Suppressor macrophage (primary cell): ENCODE measurements around the gene ORC4.
"Not testable (repeated sequence)": the region's sequence is repeated elsewhere in the genome, so short reads cannot be mapped to it uniquely, and the experiment has no call there.

Experiments used
- DNase-seq, 4 experiments: peaks; one replicate each; pipeline ENCODE4 v3.0.0-alpha.2; 2020 to 2022

The ORC4 gene

DNA sequence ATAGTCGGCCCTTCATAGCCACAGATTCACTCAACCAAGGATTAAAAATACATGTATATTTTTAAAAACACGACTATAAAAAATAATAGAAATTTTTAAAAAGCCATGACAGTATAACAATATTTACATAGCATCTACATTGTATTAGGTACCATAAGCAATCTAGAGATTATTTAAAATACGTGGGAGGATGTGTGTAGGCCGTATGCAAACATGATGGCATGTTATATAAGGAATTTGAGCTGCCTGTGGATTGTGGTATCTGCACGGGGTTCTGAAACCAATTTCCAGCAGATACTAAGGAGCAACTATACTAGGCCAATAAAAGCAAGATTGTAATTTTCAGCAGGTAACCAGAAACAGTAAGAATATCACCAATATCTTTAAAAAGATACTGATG, 5.9 kb downstream of the ORC4 start:
- no peak for DNase-seq

DNA sequence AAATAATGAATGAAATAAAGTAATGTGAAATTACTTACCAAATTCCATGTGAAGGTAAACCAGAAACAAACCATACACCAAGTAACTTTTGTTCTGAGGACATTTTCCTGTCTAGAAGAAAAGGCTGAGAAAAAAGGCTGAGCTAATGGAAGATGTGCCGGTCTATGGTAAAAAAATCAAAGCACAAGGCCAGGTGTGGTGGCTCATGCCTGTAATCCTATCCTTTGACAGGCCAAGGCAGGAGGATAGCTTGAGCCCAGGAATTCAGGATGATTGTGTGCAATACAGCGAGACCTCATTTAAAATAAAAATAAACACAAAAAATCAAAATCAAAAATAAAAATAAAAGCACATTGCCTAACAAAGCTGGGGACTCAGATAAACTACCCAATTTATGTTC, 6.7 kb downstream of the ORC4 start:
- no peak for DNase-seq

DNA sequence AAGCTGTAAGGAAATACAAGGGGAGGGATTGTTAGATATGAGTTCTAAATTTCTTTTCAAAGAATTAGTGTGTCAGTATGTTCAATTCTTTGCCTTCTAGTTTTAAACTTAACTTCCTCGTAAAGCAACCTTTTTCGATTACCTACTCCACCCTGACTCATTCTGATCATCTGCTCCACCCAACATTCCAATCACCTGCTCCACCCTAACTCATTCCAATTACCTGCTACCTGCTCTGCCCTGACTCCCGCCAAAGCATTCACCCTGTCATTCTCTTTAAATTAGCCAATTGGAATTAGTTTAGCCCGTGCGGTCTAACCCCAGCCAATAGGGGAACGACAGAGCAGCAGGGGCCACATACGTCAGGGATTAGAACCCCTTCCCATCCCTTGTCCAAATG, 12.1 kb downstream of the ORC4 start:
- not testable (repeated sequence) for DNase-seq

DNA sequence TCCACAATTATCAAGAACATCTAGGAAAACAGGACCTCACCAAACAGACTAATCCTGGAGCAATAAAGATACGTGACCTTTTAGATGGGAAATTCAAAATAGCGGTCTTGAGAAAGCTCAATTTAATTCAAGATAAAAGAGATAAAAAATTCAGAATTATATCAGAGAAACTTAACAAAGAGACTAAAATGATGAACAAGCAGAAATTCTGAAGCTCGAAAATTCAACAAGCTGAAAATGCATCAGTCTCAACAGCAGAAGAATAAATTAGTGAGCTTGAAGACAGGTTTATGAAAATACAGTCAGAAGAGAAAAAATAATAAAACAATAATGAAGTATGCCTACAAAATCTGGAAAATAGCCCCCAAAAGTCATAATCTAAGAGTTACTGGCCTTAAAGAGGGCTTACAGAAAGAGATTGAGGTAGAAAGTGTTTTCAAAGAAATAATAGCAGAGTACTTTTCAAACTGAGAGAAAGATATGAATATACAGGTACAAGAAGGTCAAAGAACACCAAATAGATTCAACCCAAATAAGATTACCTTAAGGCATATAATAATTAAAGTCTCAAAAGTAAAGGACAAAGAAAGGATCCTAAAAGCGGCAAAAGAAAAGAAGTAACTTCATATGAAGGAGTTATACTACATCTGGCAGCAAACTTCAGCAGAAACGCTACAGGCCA, 13.2 kb downstream of the ORC4 start:
- DNase-seq, result no peak

DNA sequence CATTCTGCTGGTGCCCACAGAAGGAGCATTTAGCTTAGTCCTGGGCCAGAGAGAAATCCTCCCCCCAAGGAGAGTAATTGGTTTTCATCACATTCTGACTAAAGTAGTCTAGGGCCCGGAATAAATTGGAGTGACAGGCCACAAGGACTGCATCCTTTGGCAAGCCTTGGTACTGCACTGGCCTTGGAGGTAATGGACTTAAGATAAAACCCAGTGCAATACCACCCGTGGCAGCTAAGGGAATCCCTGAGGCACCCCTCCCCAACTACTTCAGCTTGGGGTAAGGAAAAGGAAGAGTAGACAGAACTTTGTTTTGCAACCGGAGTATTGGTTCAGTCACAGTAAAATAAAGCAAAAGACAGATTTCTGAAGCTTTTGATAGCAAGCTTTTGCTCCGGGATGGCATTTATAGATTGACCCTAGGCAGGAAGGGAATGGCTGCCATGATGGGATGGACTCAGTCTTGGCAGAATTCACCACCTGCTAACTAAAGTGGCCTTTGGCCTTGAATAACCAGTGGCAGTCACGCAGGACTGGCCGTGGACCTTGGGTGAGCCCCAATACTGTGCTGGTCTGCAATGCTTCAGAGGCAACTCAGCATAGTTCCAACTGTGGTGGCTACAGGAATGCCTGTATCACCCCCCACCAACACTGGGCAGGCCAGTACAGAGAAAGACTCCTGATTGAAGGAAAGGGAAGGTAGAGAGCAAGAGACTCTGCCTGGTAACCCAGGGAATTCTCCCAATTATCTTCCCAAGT, 14.1 kb downstream of the ORC4 start:
- no peak for DNase-seq

DNA sequence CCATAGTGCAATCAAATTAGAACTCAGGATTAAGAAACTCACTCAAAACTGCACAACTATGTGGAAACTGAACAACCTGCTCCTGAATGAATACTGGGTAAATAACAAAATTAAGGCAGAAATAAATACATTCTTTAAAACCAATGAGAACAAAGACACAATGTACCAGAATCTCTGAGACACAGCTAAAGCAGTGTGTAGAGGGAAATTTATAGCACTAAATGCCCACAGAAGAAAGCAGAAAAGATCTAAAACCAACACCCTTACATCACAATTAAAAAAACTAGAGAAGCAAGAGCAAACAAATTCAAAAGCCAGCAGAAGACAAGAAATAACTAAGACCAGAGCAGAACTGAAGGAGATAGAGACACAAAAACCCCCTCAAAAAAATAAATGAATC, 18.1 kb downstream of the ORC4 start:
- not testable (repeated sequence) for DNase-seq

DNA sequence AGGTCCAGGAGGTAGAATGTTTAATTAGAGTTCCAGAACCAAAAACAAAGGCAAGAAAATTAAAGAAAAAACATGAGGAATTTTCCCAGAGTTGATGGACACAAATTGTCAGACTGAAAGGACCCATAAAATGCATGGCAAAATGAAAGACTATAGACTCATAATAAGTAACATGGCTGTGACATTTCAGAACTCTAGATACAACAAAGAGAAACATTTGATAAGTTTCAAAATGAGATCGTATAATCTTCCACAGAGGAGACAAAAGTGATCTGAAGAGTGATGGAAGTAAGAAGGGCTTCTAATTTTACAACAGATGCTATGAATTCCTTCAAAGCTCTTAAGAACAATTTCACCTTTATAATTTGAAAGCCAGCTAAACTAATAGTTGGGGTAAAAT, 20.4 kb downstream of the ORC4 start:
- DNase-seq, result no peak

DNA sequence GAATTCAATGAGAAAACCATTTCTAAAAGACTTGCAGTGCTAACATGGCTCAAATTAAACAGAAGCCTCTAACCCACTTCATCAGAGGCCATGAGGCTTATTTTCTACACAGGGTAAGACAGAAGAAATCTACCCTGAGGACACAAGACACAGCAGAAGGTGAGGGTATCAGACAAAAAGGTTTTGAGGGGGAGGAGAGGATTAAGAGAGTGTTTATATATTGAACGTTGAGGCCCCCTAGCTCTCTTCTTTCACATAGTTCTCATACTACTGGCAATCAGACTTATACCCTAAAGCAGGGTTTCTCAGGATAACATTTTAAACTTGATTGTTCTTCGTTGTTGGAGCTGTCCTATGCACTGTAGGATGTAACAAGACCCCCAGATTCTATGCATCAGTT, 21.4 kb downstream of the ORC4 start:
- DNase-seq, result no peak

DNA sequence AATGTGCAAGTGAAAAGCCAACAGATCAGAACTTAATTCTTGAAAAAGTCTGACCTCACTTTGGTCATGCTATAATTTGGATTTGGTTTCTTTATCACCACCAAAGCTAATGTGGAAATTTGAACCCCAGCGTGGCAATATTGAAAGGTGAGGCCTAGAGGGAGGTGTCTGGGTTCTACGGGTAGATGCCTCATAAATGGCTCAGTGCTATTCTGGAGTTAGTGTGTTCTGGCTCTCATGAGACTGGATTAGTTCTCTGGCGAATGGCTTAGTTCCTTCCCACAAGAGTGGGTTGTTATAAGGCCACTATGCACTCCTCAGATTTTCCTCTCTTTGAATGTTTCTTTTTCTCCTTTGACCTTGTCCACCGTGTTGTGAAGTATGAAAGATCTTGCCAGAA, 22.3 kb downstream of the ORC4 start:
- DNase-seq, result no peak

DNA sequence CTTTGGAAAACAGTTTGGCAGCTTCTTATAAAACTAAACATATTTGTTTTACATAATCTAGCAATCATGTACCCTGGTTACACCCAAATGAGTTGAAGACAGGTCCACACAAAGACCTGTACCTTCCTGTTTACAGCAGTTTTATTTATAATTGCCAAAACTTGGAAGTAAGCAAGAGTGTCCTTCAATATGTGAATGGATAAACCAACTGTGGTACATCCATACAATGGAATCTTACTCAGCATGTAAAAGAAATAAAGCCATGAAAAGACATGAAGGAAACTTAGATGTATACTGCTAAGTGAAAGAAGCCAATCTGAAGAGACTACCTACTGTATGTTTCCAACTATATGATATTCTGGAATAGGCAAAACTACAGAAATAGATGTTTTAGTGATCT, 23.7 kb downstream of the ORC4 start:
- no peak for DNase-seq

DNA sequence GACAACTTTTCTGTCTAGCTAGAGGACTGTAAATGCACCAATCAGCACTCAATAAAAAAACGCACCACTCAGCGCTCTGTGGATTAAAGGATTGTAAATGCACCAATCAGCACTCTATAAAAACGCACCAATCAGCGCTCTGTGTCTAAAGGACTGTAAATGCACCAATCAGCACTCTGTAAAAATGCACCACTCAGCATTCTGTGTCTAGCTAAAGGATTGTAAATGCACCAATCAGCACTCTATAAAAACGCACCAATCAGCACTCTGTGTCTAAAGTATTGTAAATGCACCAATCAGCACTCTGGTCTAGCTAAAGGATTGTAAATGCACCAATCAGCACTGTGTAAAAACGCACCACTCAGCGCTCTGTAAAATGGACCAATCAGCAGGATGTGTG, 25.6 kb downstream of the ORC4 start:
- DNase-seq, result not testable (repeated sequence)

DNA sequence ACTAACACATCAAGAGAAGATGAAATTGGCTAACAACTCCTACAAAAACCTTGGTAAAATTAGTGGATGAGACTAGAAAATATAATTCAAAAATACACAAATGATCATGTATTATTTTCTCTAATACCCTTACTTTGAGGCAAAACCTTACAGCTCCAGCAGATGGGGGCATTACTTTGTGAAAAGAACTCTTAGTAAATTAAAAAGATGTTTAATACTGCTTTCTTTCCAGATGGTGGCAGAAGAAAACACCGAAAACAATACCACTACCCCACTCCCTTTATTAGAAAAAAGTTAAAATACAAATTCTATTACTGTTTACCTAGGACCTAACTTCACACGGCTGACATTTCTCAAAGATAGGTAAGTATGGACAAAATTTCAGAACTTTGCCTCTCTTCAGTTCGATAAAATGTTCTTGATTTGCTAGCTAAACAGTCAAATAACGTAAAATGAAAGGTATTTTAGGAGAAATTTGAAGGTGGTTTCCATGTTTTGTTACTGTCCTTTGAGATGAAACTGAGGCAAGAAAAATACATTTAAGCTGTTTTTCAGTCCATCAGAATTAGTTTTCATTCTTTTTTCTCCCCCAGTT, 30.6 kb downstream of the ORC4 start:
- peak; percentile 42 to 56 (median 50) for DNase-seq

DNA sequence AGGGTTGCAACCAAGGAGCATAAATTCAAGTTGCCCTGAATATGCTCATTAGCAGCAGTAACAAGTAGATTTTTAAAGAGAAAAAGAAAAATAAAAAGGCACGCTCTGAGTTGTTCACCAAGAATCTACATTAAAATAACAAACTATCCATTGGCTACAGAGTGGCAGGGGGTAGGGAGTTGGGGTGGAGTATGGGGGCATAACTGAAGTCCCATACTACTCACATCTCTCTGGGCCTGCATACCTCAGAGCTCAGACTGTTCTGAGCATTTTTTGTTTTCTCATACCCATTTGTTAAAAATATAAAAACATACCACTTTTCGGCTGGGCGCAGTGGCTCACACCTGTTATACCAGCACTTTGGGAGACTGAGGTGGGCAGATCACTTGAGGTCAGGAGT, 31.4 kb downstream of the ORC4 start:
- no peak for DNase-seq

DNA sequence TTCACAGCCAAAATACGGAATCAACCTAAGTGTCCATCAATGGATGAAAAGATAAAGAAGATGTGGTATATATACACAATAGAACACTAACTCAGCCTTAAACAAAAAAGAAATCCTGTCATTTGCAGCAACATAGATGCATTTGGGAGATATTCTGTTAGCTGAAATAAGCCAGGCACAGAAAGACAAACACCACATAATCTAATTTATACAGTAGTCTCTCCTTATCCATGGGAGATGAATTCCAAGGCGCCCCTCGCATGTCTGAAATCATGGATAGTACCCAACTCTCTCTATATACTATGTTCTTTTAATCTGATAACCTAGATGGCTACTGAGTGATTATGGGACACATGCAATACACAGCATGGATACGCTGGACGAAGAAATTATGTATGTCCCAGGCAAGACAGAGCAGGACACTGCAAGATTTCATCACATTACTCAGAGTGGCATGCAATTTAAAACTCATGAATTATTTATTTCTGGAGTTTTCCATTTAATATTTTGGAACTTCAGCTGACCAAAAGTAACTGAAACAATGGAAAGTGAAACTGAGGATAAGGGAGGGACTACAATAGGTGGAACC, 39.5 kb downstream of the ORC4 start:
- no peak for DNase-seq

DNA sequence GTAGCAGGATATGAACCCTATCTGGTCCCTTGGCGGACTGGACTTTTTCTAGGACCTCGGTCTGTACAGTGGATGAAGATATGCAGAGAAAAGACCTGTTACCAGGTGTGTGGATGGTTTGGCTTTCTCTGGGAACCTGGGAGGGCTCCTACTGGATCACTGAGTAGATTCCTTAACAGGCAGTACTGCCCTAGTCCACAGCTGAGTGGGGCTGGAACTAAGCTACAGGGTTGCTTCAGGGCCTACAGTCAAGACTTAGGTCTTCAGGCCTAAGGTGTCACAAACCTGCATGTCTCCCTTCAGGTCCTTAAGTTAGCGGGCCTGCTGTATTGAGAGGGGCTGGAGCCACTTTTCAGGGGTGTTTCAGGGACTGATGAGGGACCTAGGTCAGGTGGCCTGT, 42.9 kb downstream of the ORC4 start:
- no peak for DNase-seq

DNA sequence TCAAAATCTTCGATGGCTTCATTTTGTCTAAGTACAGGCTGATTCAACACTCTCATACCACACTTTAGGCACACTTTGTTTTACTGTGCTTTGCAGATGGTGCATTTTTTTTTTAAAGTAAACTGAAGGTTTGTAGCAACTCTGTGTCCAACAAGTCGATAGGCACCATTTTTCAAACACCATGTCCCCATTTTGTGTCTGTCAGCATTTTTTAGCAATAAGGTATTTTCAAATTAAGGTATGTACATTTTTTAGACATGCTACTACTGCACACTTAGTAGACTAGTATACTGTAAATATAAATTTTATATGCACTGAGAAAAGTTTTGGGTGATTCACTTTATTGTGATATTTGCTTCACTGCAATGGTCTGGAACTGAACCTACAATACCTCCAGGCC, 44.4 kb downstream of the ORC4 start:
- no peak for DNase-seq

DNA sequence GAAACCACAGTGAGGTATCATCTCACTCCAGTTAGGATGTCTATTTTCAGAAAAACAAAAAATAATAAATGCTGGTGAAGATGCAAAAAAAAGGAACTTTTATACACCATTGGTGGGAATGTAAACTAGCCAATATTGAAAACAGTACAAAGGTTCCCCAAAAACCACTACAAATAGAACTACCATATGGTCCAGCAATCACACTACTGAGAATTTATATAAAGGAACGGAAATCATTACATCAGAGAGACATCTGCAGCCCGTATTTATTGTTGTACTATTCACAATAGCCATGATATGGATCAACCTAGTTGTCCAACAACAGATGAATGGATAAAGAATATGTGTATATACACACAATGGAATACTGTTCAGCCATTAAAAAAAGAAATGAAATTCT, 52.0 kb downstream of the ORC4 start:
- DNase-seq, result no peak

DNA sequence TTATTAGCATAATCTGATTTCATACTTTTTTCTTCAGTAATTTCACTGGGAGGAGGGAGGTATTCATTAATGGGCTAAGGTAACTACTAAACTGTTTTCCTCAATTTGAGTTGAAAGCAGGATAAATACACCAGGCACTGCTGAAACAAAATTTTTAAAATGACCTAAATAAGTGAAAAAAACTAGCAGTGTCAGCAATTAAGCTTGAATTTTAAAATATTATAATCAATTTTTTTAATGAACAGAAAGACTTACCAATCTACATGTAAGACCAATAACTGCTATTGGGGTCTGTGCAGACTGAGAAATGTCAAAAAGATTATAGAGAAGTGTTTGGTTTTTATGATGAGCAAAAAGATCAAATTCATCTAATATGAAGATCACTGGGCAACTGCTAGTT, 68.4 kb downstream of the ORC4 start:
- no peak for DNase-seq

DNA sequence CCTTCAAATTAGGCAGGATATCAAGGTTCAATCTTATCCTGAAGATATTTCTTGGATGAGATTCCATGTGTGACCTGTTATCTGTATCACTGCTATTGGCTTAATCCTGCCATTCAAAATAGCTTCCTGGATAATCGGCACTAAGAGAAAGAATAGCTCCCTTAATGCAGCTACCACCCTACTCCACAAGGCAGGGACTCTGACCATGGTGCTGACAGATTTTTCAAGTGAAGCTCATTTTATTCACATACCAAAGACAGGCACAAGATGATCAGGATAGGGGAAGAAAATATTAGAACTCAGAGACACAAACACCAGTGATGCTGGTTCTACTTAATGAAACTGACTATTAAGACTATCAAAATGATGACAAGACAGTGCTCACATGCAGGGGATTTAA, 74.9 kb downstream of the ORC4 start:
- no peak for DNase-seq

DNA sequence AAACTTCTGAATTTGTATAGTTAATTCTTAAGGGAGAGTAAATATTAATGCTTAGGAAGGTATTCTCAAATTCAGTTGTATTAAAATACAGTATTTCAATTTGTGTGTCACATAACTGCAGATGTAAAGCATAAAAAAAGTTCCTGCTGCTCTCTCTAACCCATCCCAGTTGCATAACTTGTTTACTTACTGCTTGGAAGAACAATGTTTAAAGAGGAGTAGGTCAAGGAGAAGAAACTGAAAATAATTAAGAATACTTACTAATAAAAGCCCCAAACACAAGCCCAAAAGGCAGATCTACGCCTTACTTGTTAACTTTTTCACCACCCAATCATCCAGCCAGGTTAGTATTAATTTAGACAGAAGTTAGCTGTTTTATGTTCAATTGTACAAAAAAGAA, 81.2 kb downstream of the ORC4 start:
- DNase-seq, result no peak

DNA sequence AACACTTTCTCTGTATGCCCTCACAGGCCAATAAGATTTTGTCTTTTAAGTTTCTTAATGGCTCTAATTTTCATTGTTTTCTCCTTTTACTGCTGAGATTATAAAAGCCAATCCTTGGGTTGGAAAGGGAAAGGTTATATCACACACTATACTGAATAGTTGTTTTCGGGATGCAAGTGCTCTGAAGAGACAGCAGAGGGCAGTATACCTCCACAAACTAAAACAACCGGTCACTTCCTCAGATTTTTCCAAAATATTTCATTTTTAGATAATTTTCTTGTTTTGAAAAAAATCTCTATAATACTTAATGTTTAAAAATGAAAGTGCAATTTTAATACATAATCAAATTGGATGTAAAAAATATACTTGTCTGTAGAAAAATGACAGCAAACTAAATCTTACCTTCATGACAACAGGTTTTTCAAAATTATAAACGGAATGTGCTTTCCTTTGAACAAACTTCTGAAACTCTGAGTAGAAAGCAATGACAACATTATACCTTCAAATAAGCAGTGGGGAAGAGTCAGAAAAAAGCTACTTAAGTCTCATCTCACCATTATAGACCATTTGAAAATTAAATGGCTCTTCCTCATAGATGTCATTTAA, 82.7 kb downstream of the ORC4 start:
- peak; percentile 28 to 71 (median 50) for DNase-seq

DNA sequence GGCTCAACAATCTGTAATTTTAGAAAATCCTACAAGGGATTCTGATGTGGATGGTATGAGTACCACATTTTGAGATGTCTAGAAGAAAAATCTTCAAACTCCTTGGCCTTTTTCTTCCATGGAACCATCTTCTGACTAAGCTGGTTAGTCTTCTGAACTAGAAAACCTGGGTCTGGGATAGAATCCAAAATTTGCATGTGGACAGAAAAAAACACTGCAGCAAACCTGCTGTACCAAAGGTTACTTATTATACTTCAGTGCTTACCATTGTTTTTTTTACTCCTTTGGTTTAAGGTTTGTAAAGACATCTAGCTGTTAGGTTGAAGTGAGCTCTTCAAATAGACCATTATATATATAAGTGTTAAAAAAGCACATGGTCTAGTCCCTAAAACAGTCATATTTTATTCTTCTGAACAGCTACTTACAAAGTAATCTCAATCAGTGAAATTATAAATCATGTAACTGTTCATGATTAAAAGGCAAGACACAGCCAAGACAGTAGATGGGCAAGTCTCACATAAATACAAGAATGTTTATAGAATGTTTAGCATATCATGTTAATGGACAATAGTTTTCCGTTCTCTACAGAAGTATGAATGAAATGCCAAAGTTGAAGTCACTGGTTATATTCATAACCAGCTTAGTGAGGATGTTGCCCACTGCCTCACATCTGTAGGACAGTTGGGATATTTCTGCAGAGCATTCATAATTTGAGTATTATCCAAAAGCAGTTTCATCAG, 85.5 kb downstream of the ORC4 start:
- no peak for DNase-seq

DNA sequence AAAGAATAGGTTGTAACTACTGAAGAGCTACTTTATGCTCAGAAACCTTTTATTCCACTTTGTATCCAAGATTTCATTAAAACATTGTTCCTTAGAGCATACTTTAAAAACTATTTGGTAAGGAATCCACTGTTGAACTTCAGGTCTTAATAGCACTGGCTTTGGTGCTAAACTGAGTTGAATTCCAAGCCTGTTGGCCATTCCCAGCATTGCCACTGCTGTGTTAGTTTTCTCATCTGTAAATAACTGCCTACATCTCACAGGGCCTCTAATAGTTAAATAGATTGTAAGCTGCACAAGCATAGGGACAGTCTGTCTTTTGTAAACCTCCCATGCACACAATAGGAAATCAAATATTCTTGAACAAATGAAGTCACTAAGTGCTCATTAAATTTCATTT, 86.6 kb downstream of the ORC4 start:
- no peak for DNase-seq
